Body of pancreas (tissue), 4 donors: ENCODE results near the gene STK39.

ENCODE experiments used
- POLR2A ChIP-seq, 3 donors: fragments of 450-650 bp; IDR thresholded peaks; one replicate each; pipeline ENCODE4 v1.6.1; 2016; ENCODE audit warnings: antibody characterized with exemption in 3 of 3, mild to moderate bottlenecking in 2 of 3
- TF ChIP-seq, protein P1 (sequence below), 7 experiments: fragments of 450-650 bp in 4 of 7; fragments of 200-600 bp in 3 of 7; sonication (generic) in 3 of 7; IDR thresholded peaks; one replicate each; pipeline ENCODE4 v1.5.1; 2016 to 2019; ENCODE audit warnings: antibody characterized with exemption in 7 of 7

DNA sequence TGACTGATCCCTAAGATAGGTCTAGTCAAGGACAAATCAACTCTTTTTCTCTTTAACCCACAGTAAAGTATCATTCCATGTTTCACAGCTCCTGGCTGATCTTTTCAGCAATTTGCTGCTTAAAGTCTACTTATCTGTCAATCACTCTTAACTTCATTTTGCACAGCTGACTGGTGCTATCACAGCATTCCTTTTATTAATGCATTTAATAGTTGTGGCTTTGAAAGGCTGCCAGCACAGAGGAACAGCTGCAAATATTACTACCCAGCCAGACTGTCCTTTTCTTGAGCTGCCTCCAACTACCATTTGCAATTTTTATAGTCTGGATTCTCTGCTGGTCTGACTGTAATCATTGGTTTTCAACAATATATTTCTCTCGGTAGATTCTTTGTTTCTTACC, 303.5 kb downstream of the STK39 start:
- TF ChIP-seq, protein P1, sequence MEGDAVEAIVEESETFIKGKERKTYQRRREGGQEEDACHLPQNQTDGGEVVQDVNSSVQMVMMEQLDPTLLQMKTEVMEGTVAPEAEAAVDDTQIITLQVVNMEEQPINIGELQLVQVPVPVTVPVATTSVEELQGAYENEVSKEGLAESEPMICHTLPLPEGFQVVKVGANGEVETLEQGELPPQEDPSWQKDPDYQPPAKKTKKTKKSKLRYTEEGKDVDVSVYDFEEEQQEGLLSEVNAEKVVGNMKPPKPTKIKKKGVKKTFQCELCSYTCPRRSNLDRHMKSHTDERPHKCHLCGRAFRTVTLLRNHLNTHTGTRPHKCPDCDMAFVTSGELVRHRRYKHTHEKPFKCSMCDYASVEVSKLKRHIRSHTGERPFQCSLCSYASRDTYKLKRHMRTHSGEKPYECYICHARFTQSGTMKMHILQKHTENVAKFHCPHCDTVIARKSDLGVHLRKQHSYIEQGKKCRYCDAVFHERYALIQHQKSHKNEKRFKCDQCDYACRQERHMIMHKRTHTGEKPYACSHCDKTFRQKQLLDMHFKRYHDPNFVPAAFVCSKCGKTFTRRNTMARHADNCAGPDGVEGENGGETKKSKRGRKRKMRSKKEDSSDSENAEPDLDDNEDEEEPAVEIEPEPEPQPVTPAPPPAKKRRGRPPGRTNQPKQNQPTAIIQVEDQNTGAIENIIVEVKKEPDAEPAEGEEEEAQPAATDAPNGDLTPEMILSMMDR (IDR thresholded peaks at IDR 0.05), result no peak
- no peak for TF ChIP-seq POLR2A (IDR thresholded peaks at IDR 0.05)
